ENCODE results near the gene DAB2IP. TPM values are rescaled to one million over a fixed set of nuclear protein-coding genes. Genes with fewer than 3 reads are reported as not detected.

DAB2IP gene
- polyA plus RNA-seq, 4 donors = 13.8 to 39.0 (median 28.3) TPM

GRCh38 chr9:121773286-121773953 lies 122.0 kb downstream of the DAB2IP start:
- FAIRE-seq = no peak

DNA sequence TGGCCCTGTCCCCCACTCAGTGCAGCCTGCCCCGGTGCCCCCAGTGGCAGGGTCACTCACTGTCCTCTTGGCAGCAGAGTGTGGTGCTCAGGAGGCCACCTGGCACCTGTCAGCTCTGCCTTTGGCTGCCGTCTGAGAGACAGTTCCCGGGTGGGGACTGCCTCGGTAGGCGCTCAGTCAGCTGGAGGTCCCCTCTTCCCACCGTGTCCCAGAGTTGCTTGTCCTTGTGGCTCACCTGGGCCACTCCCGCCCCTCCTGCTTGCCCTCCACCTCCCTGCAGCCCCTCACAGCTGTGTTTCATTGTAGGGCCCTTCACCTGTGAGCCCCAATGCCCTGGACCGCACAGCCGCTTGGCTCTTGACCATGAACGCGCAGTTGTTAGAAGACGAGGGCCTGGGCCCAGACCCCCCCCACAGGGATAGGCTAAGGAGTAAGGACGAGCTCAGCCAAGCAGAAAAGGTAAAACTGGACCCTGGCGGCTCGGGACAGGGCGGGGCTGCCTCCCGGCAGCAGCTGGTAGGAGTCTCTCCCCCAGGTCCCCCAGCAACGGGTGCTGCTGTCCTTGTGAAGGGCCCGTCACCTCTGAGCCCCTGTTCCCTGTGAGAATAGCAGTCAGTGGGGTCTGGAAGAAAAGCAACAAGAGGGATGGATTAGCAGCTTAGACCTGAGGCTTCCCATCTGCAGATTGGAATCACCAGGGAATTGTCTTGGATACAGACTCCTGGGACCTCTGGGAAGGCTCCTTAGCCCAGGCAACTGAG lies 122.7 kb downstream of the DAB2IP start:
- H3K9me3 ChIP-seq (ENCODE audit: control insufficient read depth in 2 of 2, insufficient read depth in 1 of 2, low read depth in 1 of 2, low read length in 1 of 2) = peaks cover 0 to 7% of the 10 kb centered on the region in 2 donors
- no peak overlapping the region for H3K4me3 ChIP-seq (ENCODE audit: low read depth in 1 of 3, low read length in 3 of 3)
- FAIRE-seq (no peak), DNase-seq (no peak)
- H3K27me3 ChIP-seq (ENCODE audit: control insufficient read depth in 3 of 3, insufficient read depth in 3 of 3, low read length in 3 of 3) = no peaks in the 10 kb centered on the region
- peaks cover 13 to 76% (median 20%) of the 10 kb centered on the region in 3 donors for H3K36me3 ChIP-seq (ENCODE audit: control insufficient read depth in 3 of 3, insufficient read depth in 2 of 3, low read depth in 1 of 3, low read length in 3 of 3)
- no peak overlapping the region for H3K27ac ChIP-seq (ENCODE audit: low read depth in 1 of 3, low read length in 2 of 3)
- H3K4me1 ChIP-seq (ENCODE audit: control insufficient read depth in 3 of 3, insufficient read depth in 2 of 3, low read depth in 1 of 3, low read length in 2 of 3) = no peaks in the 10 kb centered on the region
- whole genome bisulfite sequencing, 3 donors = 85 to 87% (median 85%) methylated on average over 19 of the region's 19 CpGs

More at GRCh38 chr9:121773286-121773953, 122.0 kb downstream of the DAB2IP start:
- no peaks in the 10 kb centered on the region for H3K4me1 ChIP-seq (ENCODE audit: control insufficient read depth in 3 of 3, insufficient read depth in 2 of 3, low read depth in 1 of 3, low read length in 2 of 3)
- H3K36me3 ChIP-seq (ENCODE audit: control insufficient read depth in 3 of 3, insufficient read depth in 2 of 3, low read depth in 1 of 3, low read length in 3 of 3) = peaks cover 13 to 83% (median 22%) of the 10 kb centered on the region in 3 donors
- WGBS, 3 donors = 93 to 95% (median 93%) methylated on average over 14 to 18 of the region's 18 CpGs
- no peak for DNase-seq
- H3K4me3 ChIP-seq (ENCODE audit: low read depth in 1 of 3, low read length in 3 of 3) = no peak overlapping the region
- no peaks in the 10 kb centered on the region for H3K27me3 ChIP-seq (ENCODE audit: control insufficient read depth in 3 of 3, insufficient read depth in 3 of 3, low read length in 3 of 3)
- H3K9me3 ChIP-seq (ENCODE audit: control insufficient read depth in 2 of 2, insufficient read depth in 1 of 2, low read depth in 1 of 2, low read length in 1 of 2) = peaks cover 0 to 5% of the 10 kb centered on the region in 2 donors
- no peak overlapping the region for H3K27ac ChIP-seq (ENCODE audit: low read depth in 1 of 3, low read length in 2 of 3)

GRCh38 chr9:121774715-121775613 lies 123.5 kb downstream of the DAB2IP start:
- WGBS, 3 donors = 91 to 93% (median 92%) methylated on average over 26 of the region's 26 CpGs
- Histone ChIP-seq H3K9me3 (ENCODE audit: control insufficient read depth in 2 of 2, insufficient read depth in 1 of 2, low read depth in 1 of 2, low read length in 1 of 2) (peaks cover 0 to 7% of the 10 kb centered on the region in 2 donors), H3K36me3 (ENCODE audit: control insufficient read depth in 3 of 3, insufficient read depth in 2 of 3, low read depth in 1 of 3, low read length in 3 of 3) (peaks cover 13 to 76% (median 20%) of the 10 kb centered on the region in 3 donors), H3K27me3 (ENCODE audit: control insufficient read depth in 3 of 3, insufficient read depth in 3 of 3, low read length in 3 of 3) (no peaks in the 10 kb centered on the region), H3K27ac (ENCODE audit: low read depth in 1 of 3, low read length in 2 of 3) (no peak overlapping the region), H3K4me3 (ENCODE audit: low read depth in 1 of 3, low read length in 3 of 3) (no peak overlapping the region), H3K4me1 (ENCODE audit: control insufficient read depth in 3 of 3, insufficient read depth in 2 of 3, low read depth in 1 of 3, low read length in 2 of 3) (no peaks in the 10 kb centered on the region)
- DNase-seq = no peak
- no peak for FAIRE-seq

GRCh38 chr9:121776001-121776738 lies 124.7 kb downstream of the DAB2IP start:
- WGBS, 3 donors = 94% methylated on average over 23 of the region's 23 CpGs
- Histone ChIP-seq H3K36me3 (ENCODE audit: control insufficient read depth in 3 of 3, insufficient read depth in 2 of 3, low read depth in 1 of 3, low read length in 3 of 3) (peaks cover 17 to 78% (median 20%) of the 10 kb centered on the region in 3 donors), H3K9me3 (ENCODE audit: control insufficient read depth in 2 of 2, insufficient read depth in 1 of 2, low read depth in 1 of 2, low read length in 1 of 2) (peaks cover 0 to 7% of the 10 kb centered on the region in 2 donors), H3K27me3 (ENCODE audit: control insufficient read depth in 3 of 3, insufficient read depth in 3 of 3, low read length in 3 of 3) (no peaks in the 10 kb centered on the region), H3K4me1 (ENCODE audit: control insufficient read depth in 3 of 3, insufficient read depth in 2 of 3, low read depth in 1 of 3, low read length in 2 of 3) (no peaks in the 10 kb centered on the region), H3K27ac (ENCODE audit: low read depth in 1 of 3, low read length in 2 of 3) (no peak overlapping the region), H3K4me3 (ENCODE audit: low read depth in 1 of 3, low read length in 3 of 3) (no peak overlapping the region)
- DNase-seq = no peak
- no peak for FAIRE-seq

GRCh38 chr9:121776739-121777637 lies 125.6 kb downstream of the DAB2IP start:
- DNase-seq = no peak
- Histone ChIP-seq H3K9me3 (ENCODE audit: control insufficient read depth in 2 of 2, insufficient read depth in 1 of 2, low read depth in 1 of 2, low read length in 1 of 2) (peaks cover 0 to 7% of the 10 kb centered on the region in 2 donors), H3K27me3 (ENCODE audit: control insufficient read depth in 3 of 3, insufficient read depth in 3 of 3, low read length in 3 of 3) (no peaks in the 10 kb centered on the region), H3K36me3 (ENCODE audit: control insufficient read depth in 3 of 3, insufficient read depth in 2 of 3, low read depth in 1 of 3, low read length in 3 of 3) (peaks cover 19 to 78% (median 20%) of the 10 kb centered on the region in 3 donors), H3K4me3 (ENCODE audit: low read depth in 1 of 3, low read length in 3 of 3) (no peak overlapping the region), H3K27ac (ENCODE audit: low read depth in 1 of 3, low read length in 2 of 3) (no peak overlapping the region), H3K4me1 (ENCODE audit: control insufficient read depth in 3 of 3, insufficient read depth in 2 of 3, low read depth in 1 of 3, low read length in 2 of 3) (no peaks in the 10 kb centered on the region)
- FAIRE-seq = no peak
- 89 to 91% (median 90%) methylated on average over 8 of the region's 8 CpGs for WGBS, 3 donors

DNA sequence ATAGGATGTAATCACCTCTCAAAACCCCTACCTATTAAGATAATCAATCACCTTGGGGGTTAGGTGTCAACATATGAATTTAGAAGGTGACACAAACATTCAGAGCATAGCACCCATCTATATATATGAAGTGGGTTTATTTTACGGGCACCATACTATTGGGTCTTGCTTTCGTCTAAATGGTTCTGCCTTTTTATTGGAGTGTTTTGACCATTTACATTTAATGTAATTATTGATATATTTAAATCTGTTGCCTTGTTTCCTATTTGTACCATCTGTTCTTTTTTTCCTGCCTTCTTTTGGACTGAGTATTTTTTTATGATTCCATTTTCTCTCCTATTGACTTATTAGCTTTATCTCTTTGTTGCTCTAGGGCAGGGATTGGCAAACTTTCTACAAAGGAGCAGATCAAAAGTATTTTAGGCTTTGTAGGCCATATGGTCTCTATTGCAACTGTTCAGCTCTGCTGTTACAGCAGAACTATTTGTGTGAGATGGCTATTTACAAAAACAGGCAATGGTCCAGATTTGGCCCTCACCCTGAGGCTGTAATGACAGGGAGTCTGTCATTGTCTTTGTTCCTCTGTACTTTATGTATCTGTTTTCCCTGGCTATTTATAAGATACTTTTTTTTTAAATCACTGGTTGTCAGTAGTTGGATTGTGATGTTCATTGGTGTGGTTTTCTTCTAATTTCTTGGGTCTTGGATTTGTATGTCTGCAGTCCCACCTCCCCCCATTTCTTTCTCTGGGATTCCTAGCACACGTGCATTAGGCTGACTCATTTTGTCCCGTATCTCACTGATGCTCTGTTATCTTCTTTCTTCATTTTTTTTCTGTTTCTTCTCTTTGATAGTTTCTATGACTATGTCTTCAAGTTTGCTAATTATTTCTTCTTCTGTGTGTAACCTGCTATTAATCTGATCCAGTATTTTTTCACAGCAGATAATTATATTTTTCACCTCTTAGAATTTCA lies 127.1 kb downstream of the DAB2IP start:
- no peaks in the 10 kb centered on the region for H3K27me3 ChIP-seq (ENCODE audit: control insufficient read depth in 3 of 3, insufficient read depth in 3 of 3, low read length in 3 of 3)
- FAIRE-seq (no peak), DNase-seq (no peak)
- 84 to 96% (median 90%) methylated on average over 4 of the region's 4 CpGs for WGBS, 3 donors
- H3K27ac ChIP-seq (ENCODE audit: low read depth in 1 of 3, low read length in 2 of 3) = no peak overlapping the region
- no peak overlapping the region for H3K4me3 ChIP-seq (ENCODE audit: low read depth in 1 of 3, low read length in 3 of 3)
- peaks cover 0 to 7% of the 10 kb centered on the region in 2 donors for H3K9me3 ChIP-seq (ENCODE audit: control insufficient read depth in 2 of 2, insufficient read depth in 1 of 2, low read depth in 1 of 2, low read length in 1 of 2)
- H3K4me1 ChIP-seq (ENCODE audit: control insufficient read depth in 3 of 3, insufficient read depth in 2 of 3, low read depth in 1 of 3, low read length in 2 of 3) = no peaks in the 10 kb centered on the region
- peaks cover 21 to 78% (median 24%) of the 10 kb centered on the region in 3 donors for H3K36me3 ChIP-seq (ENCODE audit: control insufficient read depth in 3 of 3, insufficient read depth in 2 of 3, low read depth in 1 of 3, low read length in 3 of 3)
